ENCODE results near the gene RBPJL. TPM values are rescaled to one million over a fixed set of nuclear protein-coding genes. Genes with fewer than 3 reads are reported as not detected.

Gene RBPJL
- total and polyA plus RNA-seq, 2 of the 13 experiments (the other 11 are each of a cell fraction or from before 2014, with no cell fraction given): not detected

GRCh38 chr20:45337367-45338120 is 30.9 kb downstream of the RBPJL start (continued):
- TF ChIP-seq PLRG1 (conservative IDR thresholded peaks at IDR 0.05): no peak
- no peak for TF ChIP-seq ZNF646 (CRISPR knock-in tag; IDR thresholded peaks at IDR 0.05)
- TF ChIP-seq DZIP1 (CRISPR knock-in tag; IDR thresholded peaks at IDR 0.05): no peak
- TF ChIP-seq ZNF124 (CRISPR knock-in tag; IDR thresholded peaks at IDR 0.05): no peak
- TF ChIP-seq TRIM24 (CRISPR knock-in tag; IDR thresholded peaks at IDR 0.05): no peak
- no peak for TF ChIP-seq FOXO1 (CRISPR knock-in tag; IDR thresholded peaks at IDR 0.05)
- no peak for TF ChIP-seq ZNF615 (CRISPR knock-in tag; IDR thresholded peaks at IDR 0.05; ENCODE audit: borderline replicate concordance)
- TF ChIP-seq THRA (CRISPR knock-in tag; IDR thresholded peaks at IDR 0.05; ENCODE audit: borderline replicate concordance): no peak; the same call in 1 of the 2 replicates
- no peak for TF ChIP-seq SIX4 (CRISPR knock-in tag; IDR thresholded peaks at IDR 0.05)
- TF ChIP-seq ZNF280B (CRISPR knock-in tag; IDR thresholded peaks at IDR 0.05; ENCODE audit: borderline replicate concordance): peak; percentile 85
- TF ChIP-seq IKZF4 (CRISPR knock-in tag; IDR thresholded peaks at IDR 0.05; ENCODE audit: borderline replicate concordance, low read depth, not compliant biosample characterization): no peak
- no peak for TF ChIP-seq ZKSCAN5 (CRISPR knock-in tag; IDR thresholded peaks at IDR 0.05)
- no peak for TF ChIP-seq PHF8 (CRISPR knock-in tag; IDR thresholded peaks at IDR 0.05)
- TF ChIP-seq HOXA5 (CRISPR knock-in tag; IDR thresholded peaks at IDR 0.05): no peak
- TF ChIP-seq ZKSCAN8 (CRISPR knock-in tag; IDR thresholded peaks at IDR 0.05; ENCODE audit: borderline replicate concordance): no peak
- peak; percentile 45; the same call in 1 of the 2 replicates for TF ChIP-seq ZNF747 (CRISPR knock-in tag; IDR thresholded peaks at IDR 0.05; ENCODE audit: borderline replicate concordance)
- no peak for TF ChIP-seq ZFP36L2 (CRISPR knock-in tag; IDR thresholded peaks at IDR 0.05)

Data from HepG2 (cell line).